Activated T-helper 2 cell treated with anti-CD3 and anti-CD28 coated beads, Interferon-gamma antibody, Interleukin-2, Interleukin-4, amounts not matched to agents 10 μg/mL and 5 μg/mL and 100 μg/mL, durations not matched to agents 14 hours and 24 hours and 36 hours (primary cell): Measurements from ENCODE around the gene SORCS2. TPM values are rescaled to one million over a fixed set of nuclear protein-coding genes. Genes with fewer than 3 reads are reported as not detected.

Experiments
- DNase-seq: peaks from one replicate; pipeline ENCODE4 v3.0.0; 2021; ENCODE audit warnings: low spot score
- H3K27ac Mint-ChIP-seq: one replicate; pipeline ENCODE4 v1.8.0; 2021; ENCODE audit warnings: mixed read lengths
- H3K27me3 Mint-ChIP-seq: one replicate; pipeline ENCODE4 v1.8.0; 2021; ENCODE audit warnings: low read depth, mixed read lengths
- H3K36me3 Mint-ChIP-seq: one replicate; pipeline ENCODE4 v1.8.0; 2021; ENCODE audit warnings: low read depth, mixed read lengths
- H3K4me1 Mint-ChIP-seq: one replicate; pipeline ENCODE4 v1.8.0; 2021; ENCODE audit warnings: low read depth, mixed read lengths
- H3K4me3 Mint-ChIP-seq: one replicate; pipeline ENCODE4 v1.8.0; 2021; ENCODE audit warnings: low read depth, mild to moderate bottlenecking, moderate library complexity, mixed read lengths
- H3K9me3 Mint-ChIP-seq: one replicate; pipeline ENCODE4 v1.8.0; 2021; ENCODE audit warnings: mixed read lengths
- intact Hi-C: fragments of 100-400 bp; cut with micrococcal nuclease; formaldehyde crosslinking; loops from one replicate; pipeline ENCODE4 v1.15.1; 2023
- total RNA-seq: library from RNA; stranded (reverse); gene quantifications from 2 replicates; pipeline ENCODE4 v1.2.3, GENCODE V29; 2022

Gene SORCS2
- total RNA-seq, 1 donor from 2014 or later = 0.02 TPM

DNA sequence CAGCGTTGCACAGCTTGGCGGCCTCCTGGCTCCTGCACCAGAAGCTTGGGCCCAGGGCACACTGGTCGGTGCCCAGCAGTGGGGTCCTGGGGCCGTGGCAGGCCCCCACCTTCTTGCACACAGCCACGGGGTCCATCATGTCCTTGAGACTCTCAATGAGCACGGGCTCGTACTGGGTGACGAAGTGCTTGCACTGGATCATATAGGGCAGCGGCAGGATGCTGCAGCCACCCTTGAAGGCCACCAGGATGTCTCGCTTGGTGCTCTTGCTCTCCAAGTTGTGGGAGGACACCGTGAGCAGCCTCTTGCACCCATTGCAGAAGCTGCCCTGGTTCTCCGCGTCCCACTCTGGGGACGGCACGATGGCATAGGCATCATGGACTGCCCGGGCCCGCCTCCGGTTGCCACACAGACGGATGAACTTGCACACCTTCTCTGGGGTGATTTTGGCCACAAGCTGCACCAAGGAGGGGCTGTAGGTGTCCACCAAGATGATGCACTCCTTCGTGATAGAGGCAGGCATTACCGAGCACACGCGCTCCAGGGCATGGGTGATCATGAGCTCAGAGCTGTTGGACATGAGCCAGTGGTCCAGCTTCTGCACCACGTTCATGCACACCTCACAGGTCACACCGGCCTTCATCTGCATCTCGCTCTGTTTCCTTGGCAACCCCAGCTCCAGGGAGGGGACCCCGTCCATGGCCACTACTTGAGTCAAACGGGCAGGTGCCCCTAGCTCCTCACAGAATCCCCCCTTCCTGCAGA is 241.2 kb downstream of the SORCS2 start:
- intact Hi-C loops = no loop called here
- DNase-seq = no peak
- H3K27ac Mint-ChIP-seq = no peak overlapping the region
- no peaks in the 10 kb centered on the region for H3K9me3 Mint-ChIP-seq
- no peaks in the 10 kb centered on the region for H3K36me3 Mint-ChIP-seq
- no peaks in the 10 kb centered on the region for H3K4me1 Mint-ChIP-seq
- no peaks in the 10 kb centered on the region for H3K27me3 Mint-ChIP-seq
- no peak overlapping the region for H3K4me3 Mint-ChIP-seq

DNA sequence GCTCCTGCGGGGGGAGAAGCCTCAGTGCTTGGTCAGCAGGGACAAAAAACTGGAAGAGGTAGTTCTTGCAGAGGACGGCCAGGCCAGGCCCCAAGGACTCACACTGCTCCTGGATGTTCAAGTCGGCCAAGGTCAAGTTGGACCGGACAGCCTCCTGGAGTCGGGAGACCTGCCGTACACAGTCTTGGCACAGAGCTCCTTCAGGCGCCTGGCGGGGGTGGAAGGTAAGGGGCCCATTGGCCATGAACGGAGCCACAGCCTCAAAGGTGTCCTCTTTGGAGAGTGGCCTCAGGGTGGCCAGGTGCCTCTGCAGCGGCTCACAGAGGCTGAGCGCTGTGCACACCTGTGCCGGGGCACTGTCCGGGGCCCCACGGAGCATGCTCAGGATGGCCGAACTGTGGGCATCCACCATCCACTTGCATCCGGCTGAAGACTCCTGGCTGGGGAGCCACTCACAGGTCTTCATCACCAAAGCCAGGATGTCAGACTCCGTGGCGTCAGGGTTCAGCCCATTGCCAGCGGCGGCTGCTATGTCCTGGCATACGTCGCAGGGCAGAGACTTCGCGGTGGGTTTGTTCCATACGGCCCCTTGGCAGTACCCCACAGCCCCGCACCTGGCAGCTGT is 241.9 kb downstream of the SORCS2 start:
- no peaks in the 10 kb centered on the region for H3K27me3 Mint-ChIP-seq
- H3K4me3 Mint-ChIP-seq = no peak overlapping the region
- no peak for DNase-seq
- no peaks in the 10 kb centered on the region for H3K9me3 Mint-ChIP-seq
- no peaks in the 10 kb centered on the region for H3K4me1 Mint-ChIP-seq
- H3K27ac Mint-ChIP-seq = no peak overlapping the region
- no peaks in the 10 kb centered on the region for H3K36me3 Mint-ChIP-seq
- intact Hi-C loops = no loop called here

DNA sequence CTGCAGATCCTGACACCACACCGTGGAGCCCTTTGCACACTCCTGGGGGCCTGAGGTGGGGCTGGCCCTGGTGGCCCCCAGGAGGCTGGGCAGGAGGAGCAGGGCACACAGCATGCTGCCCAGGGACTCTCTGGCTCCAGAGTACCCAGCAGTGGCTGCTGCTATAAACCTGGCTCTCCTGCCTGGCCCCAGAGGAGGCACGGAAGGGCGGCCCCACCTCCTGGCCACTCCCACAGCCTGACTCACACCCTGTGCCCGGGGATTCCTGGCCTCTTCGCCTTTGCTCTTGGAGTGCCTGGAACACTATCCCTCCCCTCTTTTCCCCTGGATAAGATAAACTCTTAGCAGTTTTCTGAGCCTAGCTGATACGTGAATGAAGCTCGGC is 242.4 kb downstream of the SORCS2 start, which contains the start of gene PSAPL1:
TSS of gene PSAPL1 (minus strand) at position 165 of the 385 bp plus-strand sequence. CDS start at position 114, 51 bp downstream.
- Mint-ChIP-seq H3K4me1 (no peaks in the 10 kb centered on the region), H3K9me3 (no peaks in the 10 kb centered on the region), H3K27ac (no peak within 1 kb of the TSS), H3K4me3 (no peak within 1 kb of the TSS), H3K27me3 (no peaks in the 10 kb centered on the region), H3K36me3 (no peaks in the 10 kb centered on the region)
- intact Hi-C loops = no loop called here
- DNase-seq = no peak

DNA sequence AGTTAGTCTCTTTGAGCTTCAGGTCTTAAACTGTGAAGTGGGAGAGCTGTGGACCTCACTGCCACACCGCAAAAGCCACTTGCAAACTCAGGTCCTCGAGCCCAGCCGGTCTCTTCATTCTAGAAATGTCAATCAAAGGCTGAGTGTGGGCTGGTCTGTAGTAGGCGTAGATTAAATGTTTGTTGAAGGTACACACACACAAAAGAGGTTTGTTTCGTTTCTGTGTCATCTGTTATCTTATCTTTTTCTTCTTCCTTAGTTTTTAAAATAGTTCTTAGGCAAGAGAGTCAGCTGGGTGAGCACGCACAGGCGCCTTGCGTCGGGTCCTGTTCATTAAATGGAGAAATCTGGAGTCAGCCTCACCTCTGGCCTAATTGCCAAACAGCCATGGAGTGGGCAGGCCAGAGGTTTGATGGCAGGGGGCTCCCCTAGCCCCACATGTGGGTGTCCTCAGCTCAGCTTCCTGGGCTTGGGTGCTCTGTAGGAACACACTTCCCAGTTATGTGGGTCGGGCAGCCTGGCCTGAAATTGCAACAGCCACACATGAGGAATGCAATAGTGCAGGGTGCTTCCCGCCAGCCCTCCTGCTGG is 243.2 kb downstream of the SORCS2 start:
- H3K27ac Mint-ChIP-seq = no peak overlapping the region
- no peaks in the 10 kb centered on the region for H3K36me3 Mint-ChIP-seq
- no peak overlapping the region for H3K4me3 Mint-ChIP-seq
- H3K4me1 Mint-ChIP-seq = no peaks in the 10 kb centered on the region
- intact Hi-C loops = no loop called here
- no peak for DNase-seq
- H3K9me3 Mint-ChIP-seq = no peaks in the 10 kb centered on the region
- no peaks in the 10 kb centered on the region for H3K27me3 Mint-ChIP-seq

DNA sequence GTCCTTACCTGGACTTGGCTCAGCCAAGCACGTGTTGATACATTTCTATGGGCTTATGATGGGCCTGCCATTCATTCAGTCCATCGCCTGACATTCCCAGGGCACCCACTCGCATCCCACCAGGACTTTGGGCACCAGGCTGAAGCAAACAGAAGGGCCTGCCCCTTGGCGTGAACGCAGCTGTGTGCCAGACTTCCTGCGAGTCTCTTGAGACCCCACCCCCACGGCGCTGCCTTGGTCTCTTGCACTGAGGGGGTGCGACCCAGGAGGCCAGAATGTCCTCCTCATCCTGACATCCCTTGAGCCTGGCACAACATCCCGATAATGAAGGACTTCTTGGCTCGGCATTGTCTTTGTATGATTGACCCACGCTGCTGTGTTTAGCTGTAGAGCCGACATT is 243.9 kb downstream of the SORCS2 start:
- H3K27me3 Mint-ChIP-seq = no peaks in the 10 kb centered on the region
- no peak for DNase-seq

DNA sequence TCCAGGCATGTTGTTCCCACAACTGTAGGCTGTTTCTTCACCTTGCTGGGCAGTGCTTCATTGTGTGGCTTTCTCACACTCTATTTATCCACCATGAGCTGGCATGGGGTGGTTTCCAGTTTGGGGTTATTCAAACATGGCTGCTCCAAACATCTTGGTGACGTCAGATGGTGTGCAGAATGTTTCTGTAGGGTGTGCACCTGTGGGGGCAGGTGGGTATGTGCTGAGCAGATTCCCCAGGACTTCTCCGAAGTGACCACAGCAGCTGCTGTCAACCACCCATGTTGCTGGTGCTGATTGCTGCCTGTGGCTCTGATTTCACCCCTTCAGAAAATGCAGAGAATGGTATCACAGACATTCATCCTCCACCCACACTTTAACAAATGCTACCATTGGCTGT is 247.4 kb downstream of the SORCS2 start:
- Mint-ChIP-seq H3K36me3 (no peaks in the 10 kb centered on the region), H3K27ac (no peak overlapping the region), H3K27me3 (peaks cover 1% of the 10 kb centered on the region)

More for the DNA sequence above, 243.9 kb downstream of the SORCS2 start:
- Mint-ChIP-seq H3K4me3 (no peak overlapping the region), H3K27ac (no peak overlapping the region), H3K36me3 (no peaks in the 10 kb centered on the region), H3K4me1 (no peaks in the 10 kb centered on the region), H3K9me3 (no peaks in the 10 kb centered on the region)
- intact Hi-C loops = no loop called here

DNA sequence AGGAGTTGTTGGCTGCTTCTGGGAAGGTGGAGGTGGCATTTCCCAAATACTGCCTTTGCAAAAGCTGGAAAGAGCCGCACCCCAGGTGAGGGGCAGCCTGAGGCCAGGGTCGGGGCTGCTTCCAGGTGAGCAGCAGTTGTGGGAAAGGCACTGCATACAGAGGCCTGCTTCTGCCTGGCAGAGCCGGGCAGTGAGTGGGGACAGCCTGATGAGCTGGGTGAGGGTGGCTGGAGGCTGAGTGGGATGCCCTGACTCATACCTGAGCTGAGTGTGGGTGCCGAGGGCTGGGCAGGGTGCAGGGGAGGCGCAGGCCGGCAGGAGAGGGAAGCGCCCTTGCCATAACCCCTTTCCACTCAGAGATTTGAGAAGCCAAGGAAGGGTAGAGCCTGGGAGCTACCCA is 248.9 kb downstream of the SORCS2 start:
- Mint-ChIP-seq H3K9me3 (no peaks in the 10 kb centered on the region), H3K4me1 (no peaks in the 10 kb centered on the region), H3K4me3 (no peak overlapping the region), H3K36me3 (no peaks in the 10 kb centered on the region), H3K27me3 (peaks cover 1% of the 10 kb centered on the region), H3K27ac (no peak overlapping the region)
- no peak for DNase-seq
- intact Hi-C loops = no loop called here

More for the DNA sequence above, 247.4 kb downstream of the SORCS2 start:
- intact Hi-C loops = no loop called here
- no peak overlapping the region for H3K4me3 Mint-ChIP-seq
- DNase-seq = no peak
- H3K4me1 Mint-ChIP-seq = no peaks in the 10 kb centered on the region
- H3K9me3 Mint-ChIP-seq = no peaks in the 10 kb centered on the region

DNA sequence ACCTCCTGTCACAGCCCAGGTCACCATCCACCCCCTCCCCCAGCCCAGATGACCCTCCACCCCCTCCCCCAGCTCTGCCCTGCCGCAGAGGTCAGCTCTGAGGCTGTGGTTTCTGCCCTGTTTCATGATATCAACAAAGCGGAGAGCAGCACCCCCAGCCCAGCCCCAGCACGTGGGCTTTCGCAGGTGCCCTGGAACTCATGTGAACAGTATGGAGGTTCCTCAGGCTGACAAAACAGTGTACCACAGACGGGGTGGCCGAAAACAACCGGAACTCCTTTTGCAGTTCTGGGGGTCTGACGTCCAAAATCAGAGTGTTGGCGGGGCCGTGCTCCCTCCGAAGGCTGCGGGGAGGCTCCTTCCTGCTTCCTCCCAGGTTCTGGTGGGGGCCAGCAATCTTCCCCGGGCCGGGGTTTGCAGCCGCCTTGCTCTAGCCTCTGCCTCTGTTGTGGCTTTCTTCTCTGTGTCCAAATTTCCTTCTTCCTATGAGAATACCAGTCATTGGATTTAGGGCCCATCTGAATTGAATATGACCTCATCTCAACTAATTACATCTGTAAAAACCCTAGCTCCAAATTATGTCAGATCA is 250.3 kb downstream of the SORCS2 start:
- intact Hi-C loops = no loop called here
- no peaks in the 10 kb centered on the region for H3K36me3 Mint-ChIP-seq
- no peak overlapping the region for H3K4me3 Mint-ChIP-seq
- DNase-seq = no peak
- H3K4me1 Mint-ChIP-seq = no peaks in the 10 kb centered on the region
- H3K9me3 Mint-ChIP-seq = no peaks in the 10 kb centered on the region
- no peak overlapping the region for H3K27ac Mint-ChIP-seq
- peaks cover 1% of the 10 kb centered on the region for H3K27me3 Mint-ChIP-seq

DNA sequence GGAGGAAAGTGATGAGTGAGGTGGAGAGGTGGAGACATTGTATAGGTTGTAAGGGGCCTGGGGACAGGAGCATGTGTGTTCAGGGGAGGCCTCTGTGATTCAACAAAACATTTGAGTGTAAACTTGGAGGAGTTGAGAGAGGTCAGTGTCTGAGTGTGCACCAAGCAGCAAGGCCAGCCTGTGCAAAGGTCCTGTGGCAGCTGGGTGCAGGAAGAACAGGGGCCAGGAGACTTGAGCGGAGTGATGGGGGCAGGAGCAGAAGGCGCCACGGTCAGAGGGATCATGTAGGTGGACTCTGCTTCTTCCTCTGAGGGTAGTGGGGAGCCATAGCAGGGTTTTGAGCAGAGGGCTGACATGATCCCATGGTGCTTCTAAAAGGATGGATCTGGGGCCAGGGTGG is 252.0 kb downstream of the SORCS2 start:
- Mint-ChIP-seq H3K9me3 (no peaks in the 10 kb centered on the region), H3K4me1 (no peaks in the 10 kb centered on the region), H3K27ac (no peak overlapping the region), H3K27me3 (peaks cover 1% of the 10 kb centered on the region), H3K4me3 (no peak overlapping the region), H3K36me3 (no peaks in the 10 kb centered on the region)
- no peak for DNase-seq
- intact Hi-C loops = no loop called here

DNA sequence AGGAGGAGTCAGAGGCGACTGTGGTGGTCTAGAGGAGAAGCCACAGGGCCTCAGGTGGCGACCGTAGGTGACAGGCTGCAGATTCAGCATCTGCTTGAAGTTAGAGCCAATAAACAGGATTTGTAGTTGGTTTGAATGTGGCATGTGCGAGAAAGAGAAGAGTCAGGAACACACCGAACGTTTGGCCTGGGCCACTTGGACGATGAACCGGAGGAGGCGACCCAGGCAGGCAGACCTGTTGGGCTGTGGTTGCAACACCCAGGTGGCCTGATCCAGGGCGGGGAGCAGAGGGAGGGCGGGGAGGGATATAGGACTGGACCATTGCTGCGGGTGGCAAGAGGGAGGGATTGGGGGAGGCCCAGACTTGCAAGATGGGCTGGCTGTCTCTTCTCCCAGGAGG is 252.4 kb downstream of the SORCS2 start:
- intact Hi-C loops = no loop called here
- H3K36me3 Mint-ChIP-seq = no peaks in the 10 kb centered on the region
- no peak overlapping the region for H3K27ac Mint-ChIP-seq
- H3K4me1 Mint-ChIP-seq = no peaks in the 10 kb centered on the region
- no peak overlapping the region for H3K4me3 Mint-ChIP-seq
- H3K9me3 Mint-ChIP-seq = no peaks in the 10 kb centered on the region
- DNase-seq = no peak
- peaks cover 1% of the 10 kb centered on the region for H3K27me3 Mint-ChIP-seq

DNA sequence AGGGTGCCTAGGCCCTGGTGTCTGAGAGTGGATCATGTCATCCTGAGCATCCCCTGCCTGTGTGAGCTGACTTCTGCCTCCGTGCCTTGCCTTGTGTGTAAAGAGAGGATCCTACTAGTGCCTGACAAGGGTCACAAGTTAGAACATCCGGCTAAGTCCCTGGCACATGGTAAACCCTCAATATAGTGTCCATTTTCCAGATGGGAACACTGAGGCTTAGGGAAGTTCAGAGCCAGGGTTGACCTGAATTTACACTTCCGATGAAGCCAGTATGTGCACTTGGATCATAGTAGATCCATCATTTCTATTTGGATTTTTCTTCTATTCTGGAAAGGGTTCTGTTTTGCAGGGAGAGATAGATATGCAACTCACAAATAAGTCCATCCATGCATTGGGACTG is 254.9 kb downstream of the SORCS2 start:
- Mint-ChIP-seq H3K4me1 (no peaks in the 10 kb centered on the region), H3K36me3 (no peaks in the 10 kb centered on the region), H3K27me3 (peaks cover 1% of the 10 kb centered on the region), H3K4me3 (no peak overlapping the region), H3K9me3 (no peaks in the 10 kb centered on the region), H3K27ac (no peak overlapping the region)
- no peak for DNase-seq
- intact Hi-C loops = no loop called here

DNA sequence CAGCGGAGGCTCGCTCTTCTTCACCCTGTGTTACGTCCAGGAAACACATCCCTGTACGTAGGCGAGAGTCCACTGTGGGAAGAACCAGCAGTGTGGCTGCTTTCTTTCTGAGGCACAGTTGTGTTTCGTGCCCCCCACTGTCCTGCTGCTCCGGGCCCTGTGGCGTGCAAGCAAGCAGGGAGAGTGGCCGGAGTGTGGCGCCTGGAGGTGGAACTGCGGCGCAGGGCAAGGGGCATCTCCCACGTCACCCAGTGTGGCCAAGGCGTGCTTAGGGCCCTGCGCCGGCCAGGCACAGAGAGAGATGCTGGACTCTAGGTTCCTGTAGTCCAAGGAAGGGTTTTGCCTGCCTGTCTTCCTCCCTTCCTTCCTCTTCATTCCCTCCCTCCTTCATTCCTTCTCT is 255.7 kb downstream of the SORCS2 start:
- H3K9me3 Mint-ChIP-seq = no peaks in the 10 kb centered on the region
- no peak overlapping the region for H3K27ac Mint-ChIP-seq
- no peaks in the 10 kb centered on the region for H3K27me3 Mint-ChIP-seq
- intact Hi-C loops = no loop called here
- no peaks in the 10 kb centered on the region for H3K4me1 Mint-ChIP-seq
- no peaks in the 10 kb centered on the region for H3K36me3 Mint-ChIP-seq
- DNase-seq = no peak
- H3K4me3 Mint-ChIP-seq = no peak overlapping the region
